ENCODE data around the gene PSMD1.

The PSMD1 gene

DNA sequence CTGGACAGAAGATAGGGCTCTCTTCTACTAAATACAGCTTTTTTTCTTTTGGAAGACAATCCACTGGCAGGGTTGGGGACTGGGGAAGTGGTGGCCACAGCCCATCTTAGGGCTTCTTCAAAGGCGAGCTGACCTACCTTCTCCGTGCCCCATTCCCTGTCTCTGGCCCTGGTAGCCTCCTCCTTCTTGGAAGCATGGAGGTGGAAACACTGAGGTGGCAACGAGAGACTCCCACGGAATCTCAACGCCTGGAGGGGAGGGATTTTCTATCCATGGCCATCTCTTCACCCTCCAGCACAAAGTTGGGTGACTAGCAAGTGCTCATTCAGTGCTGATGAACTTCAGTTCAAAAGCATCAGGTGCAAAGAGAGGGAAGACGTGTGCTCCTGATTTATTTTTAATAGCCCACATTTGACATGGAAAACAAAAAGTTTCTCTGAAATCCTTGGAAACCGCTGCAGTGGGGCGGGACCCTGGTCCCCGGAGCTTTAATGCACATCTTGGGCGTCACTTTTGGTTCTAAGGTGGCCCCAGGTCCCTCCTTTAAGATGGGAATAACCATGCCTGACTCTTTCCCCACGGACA, 141.1 kb downstream of the PSMD1 start:
- H3K4me3 ChIP-seq (replicated peaks; ENCODE audit: low read depth, low read length) = peak overlapping the region; percentile 92
- TF ChIP-seq, protein P1, sequence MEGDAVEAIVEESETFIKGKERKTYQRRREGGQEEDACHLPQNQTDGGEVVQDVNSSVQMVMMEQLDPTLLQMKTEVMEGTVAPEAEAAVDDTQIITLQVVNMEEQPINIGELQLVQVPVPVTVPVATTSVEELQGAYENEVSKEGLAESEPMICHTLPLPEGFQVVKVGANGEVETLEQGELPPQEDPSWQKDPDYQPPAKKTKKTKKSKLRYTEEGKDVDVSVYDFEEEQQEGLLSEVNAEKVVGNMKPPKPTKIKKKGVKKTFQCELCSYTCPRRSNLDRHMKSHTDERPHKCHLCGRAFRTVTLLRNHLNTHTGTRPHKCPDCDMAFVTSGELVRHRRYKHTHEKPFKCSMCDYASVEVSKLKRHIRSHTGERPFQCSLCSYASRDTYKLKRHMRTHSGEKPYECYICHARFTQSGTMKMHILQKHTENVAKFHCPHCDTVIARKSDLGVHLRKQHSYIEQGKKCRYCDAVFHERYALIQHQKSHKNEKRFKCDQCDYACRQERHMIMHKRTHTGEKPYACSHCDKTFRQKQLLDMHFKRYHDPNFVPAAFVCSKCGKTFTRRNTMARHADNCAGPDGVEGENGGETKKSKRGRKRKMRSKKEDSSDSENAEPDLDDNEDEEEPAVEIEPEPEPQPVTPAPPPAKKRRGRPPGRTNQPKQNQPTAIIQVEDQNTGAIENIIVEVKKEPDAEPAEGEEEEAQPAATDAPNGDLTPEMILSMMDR (IDR thresholded peaks at IDR 0.05; ENCODE audit: low read depth, low read length, missing control alignments) = no peak
- no peak for DNase-seq (ENCODE audit: extremely low read depth, low read depth)

DNA sequence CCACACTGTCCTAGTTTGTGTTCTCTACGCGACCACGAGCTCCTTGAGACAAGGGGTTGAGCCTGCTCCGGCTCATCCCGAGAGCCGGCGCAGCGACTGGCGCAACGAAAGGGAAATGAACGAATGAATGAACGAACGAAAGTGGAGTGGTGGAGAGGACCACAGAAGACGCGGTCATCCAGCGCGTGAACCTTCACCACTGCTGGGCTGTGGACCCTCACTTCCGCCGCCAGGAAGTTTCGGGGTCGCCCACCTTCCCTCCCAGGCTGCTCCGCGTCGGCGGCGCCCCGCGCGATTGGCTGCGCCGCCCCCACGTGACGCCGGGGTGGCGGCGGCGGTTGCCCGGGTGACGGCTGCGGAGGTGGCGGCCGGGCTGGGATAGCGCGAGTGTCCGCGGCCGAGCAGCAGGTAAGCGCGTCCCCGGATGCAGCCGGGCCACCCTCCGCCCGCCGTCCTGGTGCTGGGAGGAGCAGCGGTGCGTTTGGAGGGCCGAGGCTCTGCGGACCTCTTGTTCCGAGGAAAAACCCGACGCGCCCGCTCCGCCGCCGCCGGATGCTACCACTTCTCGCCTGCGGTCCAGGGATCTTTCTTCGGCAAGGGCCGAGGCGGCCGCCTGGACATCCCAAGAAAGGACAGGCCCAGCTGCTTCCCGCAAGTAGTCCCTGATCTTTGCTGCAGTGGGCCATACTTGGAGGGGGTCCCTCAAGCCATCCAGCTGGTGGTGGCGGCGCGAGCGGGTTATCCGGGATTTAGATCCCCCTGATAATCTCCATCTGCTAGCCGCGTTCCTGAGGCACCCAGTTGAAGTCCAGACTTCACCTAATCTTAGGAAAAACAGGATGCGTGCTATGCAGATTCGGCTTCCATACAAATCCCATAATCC, 141.9 kb downstream of the PSMD1 start, which contains the start of gene ARMC9:
Gene ARMC9, plus strand, starts transcription at position 341 of the 883 bp plus-strand sequence. CDS start 7,608 bp downstream, outside the sequence.
- TF ChIP-seq, protein P1 (IDR thresholded peaks at IDR 0.05; ENCODE audit: low read depth, low read length, missing control alignments) = no peak
- no peak for DNase-seq (ENCODE audit: extremely low read depth, low read depth)
- H3K4me3 ChIP-seq (replicated peaks; ENCODE audit: low read depth, low read length) = peak within 1 kb of the TSS; percentile 92

DNA sequence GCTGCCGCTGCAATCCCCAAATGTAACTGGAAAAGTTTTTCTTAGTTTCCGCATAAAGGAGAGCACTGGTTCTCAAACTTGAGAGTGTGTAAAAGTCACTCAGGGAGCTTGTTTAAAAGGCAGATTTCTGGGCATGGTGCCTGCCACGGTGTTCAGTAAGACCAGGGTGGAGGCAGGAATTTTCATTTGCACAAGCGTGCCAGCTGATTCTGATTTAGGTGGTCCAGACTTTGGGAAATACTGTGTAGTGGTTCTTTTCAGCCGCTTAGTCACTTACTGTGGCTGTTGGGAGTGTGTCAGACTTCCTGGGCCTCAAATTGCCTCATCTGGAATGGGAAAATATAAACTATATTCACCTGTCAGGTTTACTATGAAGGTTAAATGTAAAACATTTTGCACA, 142.6 kb downstream of the PSMD1 start:
- H3K4me3 ChIP-seq (replicated peaks; ENCODE audit: low read depth, low read length) = peak overlapping the region; percentile 92
- DNase-seq (ENCODE audit: extremely low read depth, low read depth) = no peak
- TF ChIP-seq, protein P1 (IDR thresholded peaks at IDR 0.05; ENCODE audit: low read depth, low read length, missing control alignments) = no peak

DNA sequence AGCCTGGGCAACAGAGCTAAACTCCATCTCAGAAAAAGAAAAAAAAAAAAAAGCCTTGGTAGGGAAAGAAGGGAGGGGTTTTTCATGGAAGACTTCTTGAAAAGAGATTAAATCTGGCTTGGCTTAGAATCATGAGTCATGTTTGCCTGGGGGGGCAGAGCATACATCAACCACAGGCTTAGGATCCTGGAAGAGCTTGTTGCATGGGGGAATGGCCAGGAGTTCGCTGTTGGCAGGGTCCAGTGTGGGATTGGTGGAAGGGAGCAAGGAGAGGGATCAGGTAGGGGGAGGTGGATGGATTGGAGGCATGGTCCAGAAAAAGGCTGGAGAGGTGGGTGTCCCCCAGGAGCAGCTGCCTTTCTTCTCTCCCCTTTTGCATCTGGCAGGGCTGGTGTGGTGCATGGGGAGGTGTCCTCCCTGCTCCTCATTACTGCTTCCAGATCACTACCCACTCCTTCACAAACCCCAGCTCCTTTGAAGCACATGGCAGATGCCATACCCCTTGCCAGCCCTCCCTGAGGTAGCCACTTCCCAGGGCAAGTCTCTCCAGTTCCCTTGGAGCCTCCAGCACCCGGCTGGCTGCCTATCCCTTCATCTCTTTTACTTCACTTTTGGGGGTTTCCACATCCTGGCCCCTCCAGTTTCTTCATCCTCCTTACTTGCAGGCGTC, 144.3 kb downstream of the PSMD1 start:
- TF ChIP-seq, protein P1 (IDR thresholded peaks at IDR 0.05; ENCODE audit: low read depth, low read length, missing control alignments) = no peak
- peak; percentile 65 for DNase-seq (ENCODE audit: extremely low read depth, low read depth)
- H3K4me3 ChIP-seq (replicated peaks; ENCODE audit: low read depth, low read length) = peak overlapping the region; percentile 92

DNA sequence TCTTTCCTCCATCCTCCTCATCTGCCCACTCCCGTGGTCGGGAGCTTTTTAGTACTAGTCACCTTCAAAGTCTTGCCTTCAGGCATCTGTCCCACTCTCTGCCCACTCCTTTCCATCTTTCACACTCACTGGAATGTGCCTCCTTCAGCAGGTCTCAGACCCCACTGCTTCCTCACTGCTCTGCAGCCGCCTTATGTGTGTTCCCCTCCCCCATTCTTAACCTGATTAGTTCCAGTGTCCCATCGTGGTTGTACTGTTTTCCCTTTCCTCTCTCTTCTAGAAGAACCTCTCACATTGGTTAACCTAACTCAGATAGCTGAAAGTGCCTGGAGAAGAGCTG, 144.8 kb downstream of the PSMD1 start:
- TF ChIP-seq, protein P1 (IDR thresholded peaks at IDR 0.05; ENCODE audit: low read depth, low read length, missing control alignments) = no peak
- H3K4me3 ChIP-seq (replicated peaks; ENCODE audit: low read depth, low read length) = peak overlapping the region; percentile 92
- DNase-seq (ENCODE audit: extremely low read depth, low read depth) = no peak

DNA sequence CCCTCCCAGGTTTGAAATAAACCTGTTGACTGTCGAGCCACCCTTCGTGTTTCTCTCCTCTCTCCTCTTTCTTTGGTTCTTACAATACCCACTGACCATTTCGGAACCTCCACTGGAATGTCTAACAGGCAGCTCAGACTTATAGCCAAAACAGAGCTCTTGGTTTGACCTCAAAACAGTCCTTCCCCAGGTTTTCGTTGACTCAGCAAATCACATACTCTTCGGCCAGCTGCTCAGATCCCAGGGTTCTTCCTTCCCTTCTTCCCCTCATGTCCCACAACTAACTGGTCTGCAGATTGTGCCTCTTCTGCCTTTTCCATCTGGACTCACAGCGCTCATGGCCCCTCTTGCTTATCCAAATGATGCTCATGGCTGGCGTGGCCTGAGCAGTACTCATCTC, 146.4 kb downstream of the PSMD1 start:
- H3K4me3 ChIP-seq (replicated peaks; ENCODE audit: low read depth, low read length) = 0 out of 2 replicates have a peak overlapping the region, but pooled peaks have one; percentile 1
- TF ChIP-seq, protein P1 (IDR thresholded peaks at IDR 0.05; ENCODE audit: low read depth, low read length, missing control alignments) = no peak
- DNase-seq (ENCODE audit: extremely low read depth, low read depth) = no peak

All from HFF-Myc (cell line).